Immature natural killer cell (primary cell): Measurements from ENCODE around the gene CTNNA2. TPM values are rescaled to one million over a fixed set of nuclear protein-coding genes. Genes with fewer than 3 reads are reported as not detected.
"Not testable (repeated sequence)": the region's sequence is repeated elsewhere in the genome, so short reads cannot be mapped to it uniquely, and the experiment has no call there.

ENCODE experiments used
- DNase-seq, 3 donors: peaks; one replicate each; pipeline ENCODE4 v3.0.0; 2022; ENCODE audit warnings: mixed read lengths in 1 of 3
- H3K27ac Mint-ChIP-seq, 6 donors: one replicate each; pipeline ENCODE4 v1.8.0; 2020; ENCODE audit warnings: mixed read lengths in 6 of 6, mild to moderate bottlenecking in 5 of 6, inconsistent platforms in 4 of 6, moderate library complexity in 3 of 6
- H3K27me3 Mint-ChIP-seq, 3 donors: one replicate each; pipeline ENCODE4 v1.8.0; 2020 to 2021; ENCODE audit warnings: low read depth in 3 of 3, mild to moderate bottlenecking in 3 of 3, mixed read lengths in 3 of 3, moderate library complexity in 3 of 3, inconsistent platforms in 1 of 3
- H3K36me3 Mint-ChIP-seq, 3 donors: one replicate each; pipeline ENCODE4 v1.8.0; 2020; ENCODE audit warnings: mixed read lengths in 3 of 3, inconsistent platforms in 2 of 3, mild to moderate bottlenecking in 2 of 3
- H3K4me1 Mint-ChIP-seq, 2 donors: one replicate each; pipeline ENCODE4 v1.8.0; 2020; ENCODE audit warnings: inconsistent platforms in 2 of 2, mild to moderate bottlenecking in 2 of 2, mixed read lengths in 2 of 2, moderate library complexity in 1 of 2
- H3K4me3 Mint-ChIP-seq, 5 donors: one replicate each; pipeline ENCODE4 v1.8.0; 2020; ENCODE audit warnings: mild to moderate bottlenecking in 5 of 5, mixed read lengths in 5 of 5, inconsistent platforms in 3 of 5, moderate library complexity in 3 of 5
- H3K9me3 Mint-ChIP-seq, 6 donors: one replicate each; pipeline ENCODE4 v1.8.0; 2020; ENCODE audit warnings: mild to moderate bottlenecking in 6 of 6, mixed read lengths in 6 of 6, inconsistent platforms in 4 of 6, moderate library complexity in 3 of 6
- polyA plus RNA-seq, 3 donors: library from polyadenylated mRNA; unstranded; fragments of 300-500 nt; fragmentation: Illumina TruSeq; gene quantifications; one replicate each; pipeline ENCODE4 v1.2.3, GENCODE V29; 2021

The CTNNA2 gene
- polyA plus RNA-seq, 3 donors from 2014 or later, result not detected

GRCh38 chr2:80120866-80121265 is 608.0 kb downstream of the CTNNA2 start:
- peaks cover 1 to 51% (median 15%) of the 10 kb centered on the region in 6 donors for H3K9me3 Mint-ChIP-seq
- no peaks in the 10 kb centered on the region for H3K36me3 Mint-ChIP-seq
- no peak for DNase-seq
- H3K27ac Mint-ChIP-seq, result no peak overlapping the region
- H3K4me3 Mint-ChIP-seq, result no peak overlapping the region
- H3K4me1 Mint-ChIP-seq, result no peaks in the 10 kb centered on the region
- H3K27me3 Mint-ChIP-seq, result peaks cover 0 to 2% (median 0%) of the 10 kb centered on the region in 3 donors

- Mint-ChIP-seq H3K36me3 (no peaks in the 10 kb centered on the region), H3K9me3 (peaks cover 4 to 46% (median 15%) of the 10 kb centered on the region in 6 donors), H3K4me1 (no peaks in the 10 kb centered on the region), H3K4me3 (no peak overlapping the region), H3K27me3 (peaks cover 0 to 2% (median 0%) of the 10 kb centered on the region in 3 donors), H3K27ac (no peak overlapping the region)
- DNase-seq, result no peak
Observed at GRCh38 chr2:80122675-80123074, 609.8 kb downstream of the CTNNA2 start.

- Mint-ChIP-seq H3K4me3 (no peak overlapping the region), H3K9me3 (peaks cover 6 to 63% (median 9%) of the 10 kb centered on the region in 6 donors), H3K4me1 (no peaks in the 10 kb centered on the region), H3K36me3 (no peaks in the 10 kb centered on the region), H3K27ac (no peak overlapping the region), H3K27me3 (no peaks in the 10 kb centered on the region)
- no peak for DNase-seq
Observed at GRCh38 chr2:80126596-80127189, 613.8 kb downstream of the CTNNA2 start.

DNA sequence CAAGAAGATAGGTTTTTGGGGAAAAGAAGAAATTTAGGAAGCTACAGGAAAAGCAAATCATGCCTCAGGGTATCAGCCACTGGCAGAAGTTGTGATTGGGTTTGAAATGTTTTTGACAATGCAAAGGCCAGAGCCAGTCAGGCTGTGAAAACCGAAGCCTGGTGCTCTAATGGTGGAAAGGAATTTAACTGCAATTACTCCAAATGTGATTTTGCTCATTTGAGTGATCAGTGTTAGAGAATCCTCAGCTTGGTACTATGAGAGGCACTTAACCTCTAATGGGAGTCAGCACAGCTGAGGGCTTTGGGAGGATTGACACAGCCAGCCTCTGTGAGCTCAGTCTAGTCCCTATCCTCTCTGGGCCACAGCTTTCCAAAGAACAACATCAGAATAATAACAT is 615.2 kb downstream of the CTNNA2 start:
- Mint-ChIP-seq H3K27me3 (no peaks in the 10 kb centered on the region), H3K4me1 (no peaks in the 10 kb centered on the region), H3K4me3 (no peak overlapping the region), H3K36me3 (no peaks in the 10 kb centered on the region), H3K27ac (no peak overlapping the region), H3K9me3 (peaks cover 6 to 56% (median 11%) of the 10 kb centered on the region in 6 donors)
- DNase-seq, result no peak

- H3K27ac Mint-ChIP-seq, result no peak overlapping the region
- no peak for DNase-seq
- H3K36me3 Mint-ChIP-seq, result no peaks in the 10 kb centered on the region
- no peaks in the 10 kb centered on the region for H3K4me1 Mint-ChIP-seq
- H3K27me3 Mint-ChIP-seq, result no peaks in the 10 kb centered on the region
- no peak overlapping the region for H3K4me3 Mint-ChIP-seq
- peaks cover 2 to 59% (median 11%) of the 10 kb centered on the region in 6 donors for H3K9me3 Mint-ChIP-seq
Observed at GRCh38 chr2:80132281-80132680, 619.4 kb downstream of the CTNNA2 start.

DNA sequence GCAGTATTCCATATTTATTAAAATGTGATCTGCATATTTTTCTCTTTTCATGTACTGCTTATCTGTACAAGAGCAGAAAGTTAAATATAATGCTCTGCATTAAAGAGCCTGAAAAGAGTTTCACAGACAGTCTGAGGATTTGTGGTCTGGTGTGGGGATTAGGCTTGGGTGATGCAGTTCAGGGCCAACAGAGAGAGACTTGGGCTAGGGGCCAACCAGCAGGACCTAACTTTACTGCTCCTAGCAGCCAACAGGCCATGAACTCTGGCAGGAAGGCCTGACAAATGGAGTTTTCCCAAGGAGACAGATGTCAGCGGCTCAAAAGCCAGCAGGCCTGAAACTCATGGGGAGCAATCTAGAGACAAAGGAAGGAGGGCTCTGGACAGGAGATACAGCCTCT is 622.1 kb downstream of the CTNNA2 start:
- DNase-seq, result no peak

DNA sequence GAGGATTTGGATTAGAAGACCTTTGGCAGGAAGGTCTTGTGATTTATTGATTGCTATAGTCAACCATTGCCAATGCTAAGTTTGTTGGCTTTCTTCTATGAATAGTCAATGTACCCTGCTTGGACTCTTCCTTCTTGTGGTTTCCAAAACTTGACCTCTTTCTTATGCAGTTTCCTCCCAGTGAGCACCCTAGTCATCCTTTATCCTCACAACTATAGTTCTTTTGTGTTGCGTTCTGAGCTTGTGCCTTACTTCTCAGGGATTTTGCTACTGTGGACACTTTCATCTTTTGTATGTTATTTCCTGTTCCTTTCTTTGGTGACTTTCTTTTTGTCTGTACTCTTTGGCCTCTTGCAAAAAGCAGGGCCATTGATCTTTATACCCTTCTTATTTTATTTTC is 623.5 kb downstream of the CTNNA2 start:
- no peak overlapping the region for H3K4me3 Mint-ChIP-seq
- no peak for DNase-seq
- no peaks in the 10 kb centered on the region for H3K4me1 Mint-ChIP-seq
- H3K9me3 Mint-ChIP-seq, result peaks cover 0 to 47% (median 13%) of the 10 kb centered on the region in 6 donors
- H3K27me3 Mint-ChIP-seq, result peaks cover 0 to 3% (median 0%) of the 10 kb centered on the region in 3 donors
- H3K27ac Mint-ChIP-seq, result no peak overlapping the region
- H3K36me3 Mint-ChIP-seq, result no peaks in the 10 kb centered on the region

More for the DNA sequence above, 622.1 kb downstream of the CTNNA2 start:
- Mint-ChIP-seq H3K27me3 (peaks cover 0 to 3% (median 0%) of the 10 kb centered on the region in 3 donors), H3K4me3 (no peak overlapping the region), H3K4me1 (no peaks in the 10 kb centered on the region), H3K36me3 (no peaks in the 10 kb centered on the region), H3K27ac (no peak overlapping the region), H3K9me3 (peaks cover 0 to 45% (median 9%) of the 10 kb centered on the region in 6 donors)

DNA sequence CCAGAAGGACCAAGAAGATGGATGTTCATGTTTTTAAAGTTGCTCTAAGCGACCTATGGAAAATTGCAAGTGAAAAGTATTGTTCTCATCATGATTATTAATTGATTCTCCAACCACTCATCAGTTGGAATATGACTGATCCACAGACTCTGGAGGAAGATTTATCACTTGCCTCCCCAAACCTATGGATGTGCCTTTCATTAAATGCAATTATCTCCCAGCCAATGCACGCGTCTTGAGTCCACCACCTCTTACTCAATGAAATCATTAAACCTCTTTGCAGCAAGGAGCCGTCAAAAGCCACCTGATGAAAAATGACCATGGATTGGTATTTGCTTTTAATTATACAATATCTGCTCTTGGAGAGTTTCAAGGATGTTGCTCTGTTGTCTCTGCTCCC is 626.1 kb downstream of the CTNNA2 start:
- H3K27me3 Mint-ChIP-seq, result peaks cover 0 to 3% (median 2%) of the 10 kb centered on the region in 3 donors
- peaks cover 0 to 40% (median 10%) of the 10 kb centered on the region in 6 donors for H3K9me3 Mint-ChIP-seq
- no peak for DNase-seq
- no peak overlapping the region for H3K27ac Mint-ChIP-seq
- H3K4me3 Mint-ChIP-seq, result no peak overlapping the region
- H3K4me1 Mint-ChIP-seq, result no peaks in the 10 kb centered on the region
- no peaks in the 10 kb centered on the region for H3K36me3 Mint-ChIP-seq

- Mint-ChIP-seq H3K4me1 (no peaks in the 10 kb centered on the region), H3K27ac (no peak overlapping the region), H3K36me3 (no peaks in the 10 kb centered on the region), H3K9me3 (peaks cover 2 to 37% (median 9%) of the 10 kb centered on the region in 6 donors), H3K4me3 (no peak overlapping the region), H3K27me3 (peaks cover 0 to 3% (median 2%) of the 10 kb centered on the region in 3 donors)
- no peak for DNase-seq
Observed at GRCh38 chr2:80141007-80141726, 628.3 kb downstream of the CTNNA2 start.

DNA sequence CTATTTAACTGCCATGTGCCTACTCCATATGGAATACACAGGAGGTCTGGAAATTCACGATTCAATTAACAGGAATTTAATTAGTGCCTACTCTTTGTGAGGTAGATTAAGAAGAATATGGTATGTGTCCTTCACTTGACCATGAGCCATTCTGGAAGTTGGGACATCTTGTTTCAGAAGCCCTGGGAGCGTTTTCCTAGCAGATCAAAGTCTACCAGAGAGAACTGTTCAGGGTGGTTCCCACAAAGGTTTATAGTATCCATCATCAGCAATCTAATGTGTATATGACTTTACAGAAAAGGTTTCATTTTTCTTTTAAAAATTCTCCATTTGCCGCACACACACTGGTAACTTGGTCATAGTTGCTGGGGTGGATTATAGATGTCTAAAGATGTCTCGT is 632.6 kb downstream of the CTNNA2 start:
- Mint-ChIP-seq H3K36me3 (peaks cover 0 to 3% (median 0%) of the 10 kb centered on the region in 3 donors), H3K4me1 (no peaks in the 10 kb centered on the region), H3K27me3 (peaks cover 0 to 2% (median 0%) of the 10 kb centered on the region in 3 donors)

DNA sequence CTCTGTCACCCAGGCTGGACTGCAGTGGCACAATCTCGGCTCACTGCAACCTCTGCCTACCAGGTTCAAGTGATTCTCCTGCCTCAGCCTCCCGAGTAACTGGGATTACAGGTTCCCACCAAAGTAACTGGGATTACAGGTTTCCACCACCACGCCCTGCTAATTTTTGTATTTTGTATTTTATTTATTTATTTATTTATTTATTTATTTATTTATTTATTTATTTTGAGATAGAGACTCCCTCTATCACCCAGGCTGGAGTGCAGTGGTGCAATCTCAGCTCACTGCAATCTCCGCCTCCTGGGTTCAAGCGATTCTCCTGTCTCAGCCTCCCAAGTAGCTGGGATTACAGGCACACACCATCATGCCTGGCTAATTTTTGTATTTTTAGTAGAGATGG is 633.9 kb downstream of the CTNNA2 start:
- not testable (repeated sequence) for H3K36me3 Mint-ChIP-seq

More for the DNA sequence above, 632.6 kb downstream of the CTNNA2 start:
- DNase-seq, result no peak
- no peak overlapping the region for H3K27ac Mint-ChIP-seq
- no peak overlapping the region for H3K4me3 Mint-ChIP-seq
- peaks cover 3 to 38% (median 16%) of the 10 kb centered on the region in 6 donors for H3K9me3 Mint-ChIP-seq

GRCh38 chr2:80147690-80148089 is 634.8 kb downstream of the CTNNA2 start:
- no peak for DNase-seq
- no peak overlapping the region for H3K27ac Mint-ChIP-seq
- H3K4me3 Mint-ChIP-seq, result no peak overlapping the region
- no peaks in the 10 kb centered on the region for H3K4me1 Mint-ChIP-seq
- peaks cover 3 to 41% (median 14%) of the 10 kb centered on the region in 6 donors for H3K9me3 Mint-ChIP-seq
- no peaks in the 10 kb centered on the region for H3K27me3 Mint-ChIP-seq
- H3K36me3 Mint-ChIP-seq, result peaks cover 0 to 3% (median 0%) of the 10 kb centered on the region in 3 donors

More for the DNA sequence above, 633.9 kb downstream of the CTNNA2 start:
- not testable (repeated sequence) for H3K4me1 Mint-ChIP-seq, H3K27me3 Mint-ChIP-seq, H3K4me3 Mint-ChIP-seq, DNase-seq, H3K27ac Mint-ChIP-seq
- peaks cover 3 to 36% (median 15%) of the 10 kb centered on the region in 6 donors for H3K9me3 Mint-ChIP-seq

DNA sequence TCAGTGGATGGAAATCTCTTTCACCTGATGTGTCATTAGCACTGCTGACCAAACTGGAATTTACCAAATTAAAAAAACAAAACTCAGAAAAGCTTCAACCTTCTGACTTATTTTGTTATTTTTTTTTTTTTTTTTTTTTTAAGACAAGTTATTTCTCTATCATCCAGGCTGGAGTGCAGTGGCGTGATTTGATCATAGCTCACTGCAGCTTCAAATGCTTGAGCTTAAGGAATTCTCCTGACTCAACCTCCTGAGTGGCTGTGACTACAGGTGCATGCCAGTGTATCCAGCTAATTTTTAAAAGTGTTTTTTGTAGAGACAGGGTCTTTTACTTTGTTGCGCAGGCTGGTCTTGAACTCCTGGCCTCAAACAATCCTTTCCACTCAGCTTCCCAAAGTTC is 636.1 kb downstream of the CTNNA2 start:
- H3K27me3 Mint-ChIP-seq, result no peaks in the 10 kb centered on the region
- no peak for DNase-seq
- no peaks in the 10 kb centered on the region for H3K4me1 Mint-ChIP-seq
- H3K4me3 Mint-ChIP-seq, result no peak overlapping the region
- peaks cover 3 to 49% (median 14%) of the 10 kb centered on the region in 6 donors for H3K9me3 Mint-ChIP-seq
- H3K27ac Mint-ChIP-seq, result no peak overlapping the region
- peaks cover 0 to 3% (median 0%) of the 10 kb centered on the region in 3 donors for H3K36me3 Mint-ChIP-seq

- Mint-ChIP-seq H3K4me3 (no peak overlapping the region), H3K27ac (no peak overlapping the region), H3K36me3 (peaks cover 0 to 3% (median 0%) of the 10 kb centered on the region in 3 donors), H3K9me3 (peaks cover 3 to 55% (median 13%) of the 10 kb centered on the region in 6 donors), H3K4me1 (no peaks in the 10 kb centered on the region), H3K27me3 (no peaks in the 10 kb centered on the region)
- DNase-seq, result no peak
Observed at GRCh38 chr2:80149991-80150390, 637.1 kb downstream of the CTNNA2 start.
